ENCODE measurements around the gene RAP1GAP2.

- no peak for TF ChIP-seq CTCF (IDR thresholded peaks at IDR 0.05)
- TF ChIP-seq POLR2A (IDR thresholded peaks at IDR 0.05) = no peak
Observed at GRCh38 chr17:2797226-2797625, 988 bp downstream of the RAP1GAP2 start.

Measured in Peyer's patch (tissue), 4 donors.